Thoracic aorta (tissue), 2 donors: ENCODE measurements around the gene JUNB. TPM values are rescaled to one million over a fixed set of nuclear protein-coding genes. Genes with fewer than 3 reads are reported as not detected.

Experiments used
- ATAC-seq: fragments of 150-250 bp; one replicate; pipeline ENCODE4 v1.8.0; 2017; ENCODE audit warnings: low read depth; ENCODE audit not compliant: insufficient number of reproducible peaks, low FRiP score
- DNase-seq: peaks from one replicate; pipeline ENCODE4 v3.0.0-alpha.2; 2020; ENCODE audit warnings: low spot score
- H3K27ac ChIP-seq, 2 donors: fragments of 200-600 bp; sonication (generic); 1 replicate in 1 of 2; 2 replicates in 1 of 2; pipeline ENCODE4 v1.5.1; 2016; ENCODE audit warnings: mild to moderate bottlenecking in 2 of 2, moderate library complexity in 2 of 2
- H3K27me3 ChIP-seq: fragments of 200-600 bp; sonication (generic); replicated peaks from 2 replicates; pipeline ENCODE4 v1.6.0; 2016; ENCODE audit warnings: mild to moderate bottlenecking; ENCODE audit not compliant: insufficient read depth
- H3K36me3 ChIP-seq: fragments of 200-600 bp; sonication (generic); one replicate; pipeline ENCODE4 v1.5.1; 2016
- H3K4me1 ChIP-seq, 2 donors: fragments of 200-600 bp; sonication (generic); 1 replicate in 1 of 2; 2 replicates in 1 of 2; pipeline versions ENCODE4 v1.5.1 to v1.6.0; 2016; ENCODE audit warnings: low read depth in 2 of 2, mild to moderate bottlenecking in 1 of 2; ENCODE audit not compliant: control insufficient read depth in 1 of 2
- H3K4me3 ChIP-seq: fragments of 200-600 bp; sonication (generic); 2 replicates; pipeline ENCODE4 v1.5.1; 2016; ENCODE audit warnings: mild to moderate bottlenecking
- H3K9me3 ChIP-seq: fragments of 200-600 bp; sonication (generic); 2 replicates; pipeline ENCODE4 v1.5.1; 2016
- CTCF ChIP-seq: fragments of 200-600 bp; sonication (generic); IDR thresholded peaks from one replicate; pipeline ENCODE4 v1.5.1; 2019; ENCODE audit warnings: antibody characterized with exemption
- total RNA-seq, 2 donors: library from RNA; depleted of rRNA; stranded (reverse); fragments of >200 nt; gene quantifications; one replicate each; pipeline versions ENCODE4 v1.1.0 to v1.2.3, GENCODE V29; 2016

JUNB gene
- total RNA-seq, 2 donors from 2014 or later: 698 to 2,087 TPM

- no peak for TF ChIP-seq CTCF
- ATAC-seq: no peak
- Histone ChIP-seq H3K36me3 (peaks cover 20% of the 10 kb centered on the region), H3K4me3 (no peak overlapping the region), H3K27ac (no peak overlapping the region), H3K27me3 (no peaks in the 10 kb centered on the region), H3K9me3 (no peaks in the 10 kb centered on the region), H3K4me1 (no peaks in the 10 kb centered on the region)
- no peak for DNase-seq
Measured at GRCh38 chr19:12750851-12751250, 40.4 kb upstream of the JUNB start.

GRCh38 chr19:12751635-12752034 is 39.7 kb upstream of the JUNB start, which contains the start of gene BEST2:
BEST2 (plus strand) TSS chr19:12751791; CDS start chr19:12752593, 802 bp downstream.
- DNase-seq: no peak
- H3K27ac ChIP-seq: no peak within 1 kb of the TSS
- H3K36me3 ChIP-seq: peaks cover 12% of the 10 kb centered on the region
- no peaks in the 10 kb centered on the region for H3K27me3 ChIP-seq
- ATAC-seq: no peak
- no peak for TF ChIP-seq CTCF
- no peaks in the 10 kb centered on the region for H3K4me1 ChIP-seq
- no peak within 1 kb of the TSS for H3K4me3 ChIP-seq
- no peaks in the 10 kb centered on the region for H3K9me3 ChIP-seq

GRCh38 chr19:12752056-12752781 is 39.1 kb upstream of the JUNB start:
- Histone ChIP-seq H3K27me3 (no peaks in the 10 kb centered on the region), H3K4me3 (no peak overlapping the region), H3K9me3 (no peaks in the 10 kb centered on the region), H3K27ac (no peak overlapping the region), H3K4me1 (peaks cover 2 to 4% of the 10 kb centered on the region in 2 donors), H3K36me3 (peaks cover 9% of the 10 kb centered on the region)
- no peak for TF ChIP-seq CTCF
- ATAC-seq (no peak), DNase-seq (no peak)

GRCh38 chr19:12754465-12755196 is 36.7 kb upstream of the JUNB start:
- Histone ChIP-seq H3K4me3 (no peak overlapping the region), H3K4me1 (peaks cover 8 to 13% of the 10 kb centered on the region in 2 donors), H3K27ac (no peak overlapping the region), H3K9me3 (no peaks in the 10 kb centered on the region), H3K27me3 (no peaks in the 10 kb centered on the region), H3K36me3 (no peaks in the 10 kb centered on the region)
- ATAC-seq: no peak
- no peak for TF ChIP-seq CTCF
- no peak for DNase-seq

- no peak for TF ChIP-seq CTCF
- ATAC-seq (no peak), DNase-seq (no peak)
- Histone ChIP-seq H3K27ac (no peak overlapping the region), H3K36me3 (no peaks in the 10 kb centered on the region), H3K27me3 (no peaks in the 10 kb centered on the region), H3K4me3 (no peak overlapping the region), H3K9me3 (no peaks in the 10 kb centered on the region), H3K4me1 (peaks cover 8 to 13% of the 10 kb centered on the region in 2 donors)
Measured at GRCh38 chr19:12756150-12756883, 35.0 kb upstream of the JUNB start.
